Osteoblast (primary cell): ENCODE measurements around the gene WDR7. TPM values are rescaled to one million over a fixed set of nuclear protein-coding genes. Genes with fewer than 3 reads are reported as not detected.
A peak's percentile ranks its signal among the peaks of the same experiment; 100 is the strongest.

Experiments
- DNase-seq: peaks from one replicate; pipeline ENCODE4 v3.0.0; 2011; ENCODE audit warnings: low spot score, mixed read lengths; ENCODE audit not compliant: insufficient read length; ENCODE audit errors: missing footprints
- H2AFZ ChIP-seq: 2 replicates; pipeline ENCODE4 v1.6.0; 2011; ENCODE audit warnings: mild to moderate bottlenecking, low read length
- H3K27ac ChIP-seq: 2 replicates; pipeline ENCODE4 v1.5.1; 2011; ENCODE audit warnings: mild to moderate bottlenecking, low read depth, low read length, moderate library complexity
- H3K27me3 ChIP-seq: 2 replicates; pipeline ENCODE4 v1.6.0; 2012; ENCODE audit warnings: mild to moderate bottlenecking, control low read depth, inconsistent platforms, low read length, moderate library complexity; ENCODE audit not compliant: insufficient read depth
- H3K36me3 ChIP-seq: 2 replicates; pipeline ENCODE4 v1.5.1; 2011; ENCODE audit warnings: mild to moderate bottlenecking, low read length, control low read depth, moderate library complexity; ENCODE audit not compliant: insufficient read depth
- H3K4me1 ChIP-seq: 2 replicates; pipeline ENCODE4 v1.5.1; 2011; ENCODE audit warnings: mild to moderate bottlenecking, low read length, control low read depth, moderate library complexity; ENCODE audit not compliant: insufficient read depth
- H3K4me2 ChIP-seq: 2 replicates; pipeline ENCODE4 v1.6.0; 2011; ENCODE audit warnings: mild to moderate bottlenecking, low read length; ENCODE audit not compliant: insufficient read depth
- H3K4me3 ChIP-seq: fragments of 200-600 bp; sonication (generic); 3 replicates; pipeline ENCODE4 v1.5.1; 2012; ENCODE audit warnings: mild to moderate bottlenecking, low read length, inconsistent platforms; ENCODE audit not compliant: insufficient read depth
- H3K79me2 ChIP-seq: 2 replicates; pipeline ENCODE4 v1.6.0; 2012; ENCODE audit warnings: mild to moderate bottlenecking, low read length, control low read depth, inconsistent platforms; ENCODE audit not compliant: insufficient read depth
- H3K9me3 ChIP-seq: 2 replicates; pipeline ENCODE4 v1.5.1; 2011; ENCODE audit warnings: low read depth, low read length, control low read depth
- H4K20me1 ChIP-seq: 2 replicates; pipeline ENCODE4 v1.6.0; 2012; ENCODE audit warnings: mild to moderate bottlenecking, low read length, control low read depth; ENCODE audit not compliant: insufficient read depth
- total RNA-seq: library from RNA; depleted of rRNA; stranded (reverse); fragments of >200 nt; gene quantifications from 2 replicates; pipeline ENCODE4 v1.2.3, GENCODE V29; 2012
- TF ChIP-seq, protein P1 (sequence below): IDR thresholded peaks from 2 replicates; pipeline ENCODE4 v1.5.1; 2011; ENCODE audit warnings: mild to moderate bottlenecking, low read depth, low read length, moderate library complexity; ENCODE audit errors: extremely low read depth

WDR7 gene
- total RNA-seq, 1 donor = 23.2 TPM

DNA sequence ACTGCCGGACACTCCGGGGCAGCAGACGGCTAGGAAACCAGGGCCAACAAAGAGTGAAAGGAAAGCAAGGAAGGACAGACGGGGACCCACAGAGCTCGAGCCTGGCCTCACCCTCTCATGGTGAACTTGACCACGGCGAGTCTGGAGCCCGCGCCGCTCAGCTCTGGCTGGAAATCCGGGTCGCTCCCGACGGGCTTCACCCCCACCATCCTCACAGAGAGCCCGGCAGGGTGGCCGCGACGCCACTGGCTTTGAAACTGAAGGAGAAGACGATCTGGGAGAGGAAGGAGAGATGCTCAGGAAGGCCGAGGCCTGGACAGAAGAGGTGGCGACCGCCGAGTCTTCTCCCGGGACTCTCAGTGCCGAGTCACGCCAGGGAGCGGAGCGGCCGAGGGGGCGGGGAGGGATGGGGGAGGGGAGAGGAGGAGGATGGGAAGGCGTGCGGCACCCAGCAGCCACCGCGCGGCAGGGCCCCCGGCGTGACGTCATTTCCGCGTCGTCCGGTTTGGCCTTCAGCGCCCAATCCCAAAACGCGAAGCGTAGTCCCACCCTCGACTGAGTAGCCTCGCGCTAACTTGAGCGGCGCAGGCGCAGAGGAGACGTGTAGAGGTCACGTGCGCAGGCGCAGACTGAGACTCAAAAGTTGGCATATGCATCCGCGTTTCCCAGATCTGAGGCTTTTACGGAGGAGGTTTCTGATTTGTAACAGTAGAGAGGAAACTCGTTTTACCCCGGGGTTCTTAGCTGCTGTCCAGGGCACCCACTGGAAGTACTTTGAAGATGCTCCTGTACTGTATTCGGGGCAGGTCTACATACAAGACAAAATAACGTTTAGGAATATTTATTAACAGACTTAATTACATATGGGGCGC lies 12.7 kb upstream of the WDR7 start, which contains the start of gene TXNL1:
TSS of gene TXNL1 (minus strand) at position 361 of the 872 bp plus-strand sequence. CDS start at position 209, 152 bp downstream.
- TF ChIP-seq, protein P1, sequence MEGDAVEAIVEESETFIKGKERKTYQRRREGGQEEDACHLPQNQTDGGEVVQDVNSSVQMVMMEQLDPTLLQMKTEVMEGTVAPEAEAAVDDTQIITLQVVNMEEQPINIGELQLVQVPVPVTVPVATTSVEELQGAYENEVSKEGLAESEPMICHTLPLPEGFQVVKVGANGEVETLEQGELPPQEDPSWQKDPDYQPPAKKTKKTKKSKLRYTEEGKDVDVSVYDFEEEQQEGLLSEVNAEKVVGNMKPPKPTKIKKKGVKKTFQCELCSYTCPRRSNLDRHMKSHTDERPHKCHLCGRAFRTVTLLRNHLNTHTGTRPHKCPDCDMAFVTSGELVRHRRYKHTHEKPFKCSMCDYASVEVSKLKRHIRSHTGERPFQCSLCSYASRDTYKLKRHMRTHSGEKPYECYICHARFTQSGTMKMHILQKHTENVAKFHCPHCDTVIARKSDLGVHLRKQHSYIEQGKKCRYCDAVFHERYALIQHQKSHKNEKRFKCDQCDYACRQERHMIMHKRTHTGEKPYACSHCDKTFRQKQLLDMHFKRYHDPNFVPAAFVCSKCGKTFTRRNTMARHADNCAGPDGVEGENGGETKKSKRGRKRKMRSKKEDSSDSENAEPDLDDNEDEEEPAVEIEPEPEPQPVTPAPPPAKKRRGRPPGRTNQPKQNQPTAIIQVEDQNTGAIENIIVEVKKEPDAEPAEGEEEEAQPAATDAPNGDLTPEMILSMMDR = no peak
- peak within 1 kb of the TSS; percentile 98 for H3K4me3 ChIP-seq
- H3K79me2 ChIP-seq = peaks cover 50% of the 10 kb centered on the region
- H3K27me3 ChIP-seq = no peaks in the 10 kb centered on the region
- H4K20me1 ChIP-seq = peaks cover 28% of the 10 kb centered on the region
- H3K4me1 ChIP-seq = peaks cover 16% of the 10 kb centered on the region
- DNase-seq = peak; percentile 97
- H3K36me3 ChIP-seq = peaks cover 6% of the 10 kb centered on the region
- peak within 1 kb of the TSS; percentile 94 for H3K4me2 ChIP-seq
- H3K27ac ChIP-seq = peak within 1 kb of the TSS; percentile 96
- H2AFZ ChIP-seq = peak within 1 kb of the TSS; percentile 93
- no peaks in the 10 kb centered on the region for H3K9me3 ChIP-seq

DNA sequence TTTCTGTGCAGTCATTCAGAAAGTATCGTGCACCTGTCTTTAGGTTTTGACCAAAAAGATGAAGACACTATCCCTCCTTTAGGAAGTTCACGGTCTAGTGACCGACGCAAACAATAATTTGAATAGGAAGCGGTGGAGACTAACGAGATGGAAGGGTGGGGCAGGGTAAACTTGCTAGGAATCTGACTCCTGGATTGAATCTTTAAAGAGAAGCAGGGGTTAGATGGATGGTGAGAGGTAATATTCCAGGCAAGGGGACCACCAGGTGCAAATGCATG lies 12.1 kb upstream of the WDR7 start:
- peak overlapping the region; percentile 98 for H3K4me3 ChIP-seq
- no peaks in the 10 kb centered on the region for H3K9me3 ChIP-seq
- peaks cover 44% of the 10 kb centered on the region for H3K79me2 ChIP-seq
- peak overlapping the region; percentile 82 for H3K27ac ChIP-seq
- H3K4me2 ChIP-seq = peak overlapping the region; percentile 94
- H4K20me1 ChIP-seq = peaks cover 28% of the 10 kb centered on the region
- no peaks in the 10 kb centered on the region for H3K27me3 ChIP-seq
- H3K4me1 ChIP-seq = peaks cover 16% of the 10 kb centered on the region
- H3K36me3 ChIP-seq = peaks cover 6% of the 10 kb centered on the region
- no peak for DNase-seq
- peak overlapping the region; percentile 93 for H2AFZ ChIP-seq
- TF ChIP-seq, protein P1 = no peak

DNA sequence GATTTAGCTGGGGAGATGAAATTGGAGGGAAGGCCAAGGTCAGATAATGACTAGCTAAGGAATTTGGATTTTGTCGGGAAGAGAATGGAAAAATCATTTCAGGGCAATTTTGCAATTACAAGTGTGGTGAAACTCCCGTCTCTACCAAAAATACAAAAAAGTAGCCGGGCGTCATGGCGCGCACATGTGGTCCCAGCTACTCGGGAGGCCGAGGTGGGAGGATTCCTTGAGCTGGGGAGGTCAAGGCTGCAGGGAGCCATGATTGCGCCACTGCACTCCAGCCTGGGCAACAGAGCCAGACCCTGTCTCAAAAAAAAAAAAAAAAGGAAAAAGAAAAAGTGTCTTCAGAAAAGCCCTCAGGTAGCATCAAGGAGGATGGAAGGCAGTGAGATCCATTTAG lies 11.6 kb upstream of the WDR7 start:
- Histone ChIP-seq H3K79me2 (peaks cover 39% of the 10 kb centered on the region), H3K9me3 (no peaks in the 10 kb centered on the region), H3K4me3 (no peak overlapping the region), H3K36me3 (peaks cover 6% of the 10 kb centered on the region), H3K4me1 (peaks cover 16% of the 10 kb centered on the region), H2AFZ (no peak overlapping the region), H3K27ac (no peak overlapping the region), H3K4me2 (no peak overlapping the region), H4K20me1 (peaks cover 27% of the 10 kb centered on the region), H3K27me3 (no peaks in the 10 kb centered on the region)
- TF ChIP-seq, protein P1 = no peak
- no peak for DNase-seq

DNA sequence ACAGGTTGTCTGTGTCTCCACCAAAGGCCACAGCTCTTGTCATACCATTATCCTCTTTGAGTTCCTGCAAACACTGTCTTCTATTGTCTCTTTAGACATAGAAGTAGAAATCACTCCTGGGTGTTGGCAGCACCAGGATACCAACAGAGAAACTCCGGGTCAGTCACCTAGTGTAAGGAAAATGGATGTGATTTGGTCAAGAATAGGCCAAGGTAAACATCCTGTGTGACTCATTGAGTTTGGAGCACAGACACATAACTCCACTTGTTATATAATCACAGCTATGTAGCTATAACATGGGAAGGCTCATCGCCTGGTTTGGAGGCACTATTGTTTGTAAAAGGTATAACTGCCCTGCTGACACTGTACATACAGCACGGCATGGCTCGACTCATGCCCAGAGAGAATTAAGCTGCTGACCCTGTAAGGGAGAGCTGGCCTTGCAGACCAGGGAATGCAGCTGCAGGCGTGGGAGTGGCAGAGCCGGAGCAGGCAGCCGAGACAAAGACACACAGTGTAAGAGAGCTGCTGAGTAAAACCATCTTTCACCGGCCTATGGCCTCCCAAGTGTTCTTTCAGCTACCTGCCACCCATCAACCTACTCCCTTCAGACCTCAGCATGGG lies 9.3 kb upstream of the WDR7 start:
- Histone ChIP-seq H3K4me1 (peaks cover 11% of the 10 kb centered on the region), H2AFZ (peak overlapping the region; percentile 50), H3K36me3 (no peaks in the 10 kb centered on the region), H3K27me3 (no peaks in the 10 kb centered on the region), H3K4me3 (no peak overlapping the region), H3K9me3 (no peaks in the 10 kb centered on the region), H3K79me2 (peaks cover 16% of the 10 kb centered on the region), H3K4me2 (no peak overlapping the region), H4K20me1 (peaks cover 7% of the 10 kb centered on the region), H3K27ac (no peak overlapping the region)
- peak; percentile 35 for DNase-seq
- TF ChIP-seq, protein P1 = no peak
